ENCODE data around the gene NTRK2. TPM values are rescaled to one million over a fixed set of nuclear protein-coding genes. Genes with fewer than 3 reads are reported as not detected.

Gene NTRK2
- total RNA-seq, 1 experiment from 2014 or later, result not detected

GRCh38 chr9:84716217-84716616, 46.7 kb downstream of the NTRK2 start:
- Histone ChIP-seq H3K4me2 (ENCODE audit: low read length) (no peak overlapping the region), H2AFZ (ENCODE audit: low read depth, low read length, poor library complexity, severe bottlenecking) (no peak overlapping the region), H3K79me2 (ENCODE audit: insufficient read depth, low read length) (no peaks in the 10 kb centered on the region), H3K9ac (ENCODE audit: low read length) (no peak overlapping the region), H3K4me1 (ENCODE audit: control insufficient read depth in 1 of 2, insufficient read depth in 2 of 2, low read length in 2 of 2) (no peaks in the 10 kb centered on the region), H3K9me3 (ENCODE audit: control insufficient read depth in 1 of 2, insufficient read depth in 1 of 2, low read depth in 1 of 2, low read length in 2 of 2) (no peaks in the 10 kb centered on the region), H3K27me3 (ENCODE audit: insufficient read depth, low read length) (peaks cover 22% of the 10 kb centered on the region; the same call in 1 of the 2 replicates), H3K27ac (ENCODE audit: low read depth, low read length) (no peak overlapping the region), H4K20me1 (ENCODE audit: insufficient read depth) (no peaks in the 10 kb centered on the region), H3K36me3 (ENCODE audit: control insufficient read depth in 1 of 2, insufficient read depth in 2 of 2, low read length in 2 of 2) (no peaks in the 10 kb centered on the region), H3K9me2 (ENCODE audit: insufficient read depth) (no peaks in the 10 kb centered on the region), H3K4me3 (replicated peaks in 1 of 2; ENCODE audit: low read depth in 1 of 2, low read length in 2 of 2) (no peak overlapping the region)
- DNase-seq (ENCODE audit: low read depth, low spot score) (no peak), ATAC-seq (no peak)
- POLR2A ChIA-PET, result no interaction called here
- no TSS peak for BruUV-seq (replicated peaks)
- RAD21 ChIA-PET (ENCODE audit: low non-redundant PET in 1 of 2, low total read pairs in 2 of 2, uncharacterized antibody in 2 of 2, unreplicated experiment in 2 of 2), result no interaction called here
- CTCF ChIA-PET, result no interaction called here
- TF ChIP-seq POLR2A (IDR thresholded peaks at IDR 0.05; ENCODE audit: borderline replicate concordance, extremely low read depth, insufficient read depth, insufficient read length), result no peak
- no peak for TF ChIP-seq EZH2 (IDR thresholded peaks at IDR 0.05)
- no peak for TF ChIP-seq YY1 (IDR thresholded peaks at IDR 0.05; ENCODE audit: extremely low read depth, insufficient replicate concordance, low read depth, low read length)
- no peak for TF ChIP-seq POLR2AphosphoS5 (IDR thresholded peaks at IDR 0.05; ENCODE audit: low read depth, low read length)
- TF ChIP-seq MAX (IDR thresholded peaks at IDR 0.05), result no peak
- no peak for TF ChIP-seq SP1 (IDR thresholded peaks at IDR 0.05; ENCODE audit: low read depth)
- TF ChIP-seq CTCF (IDR thresholded peaks at IDR 0.05 in 2 of 3, conservative IDR thresholded peaks at IDR 0.05 in 1 of 3; ENCODE audit: borderline replicate concordance in 1 of 3, insufficient read depth in 1 of 3, low read depth in 2 of 3, low read length in 2 of 3), result no peak
- no peak for TF ChIP-seq JUND (IDR thresholded peaks at IDR 0.05)
- no peak for TF ChIP-seq REST (IDR thresholded peaks at IDR 0.05; ENCODE audit: low read depth)
- TF ChIP-seq RAD21 (IDR thresholded peaks at IDR 0.05; ENCODE audit: low read depth), result no peak
- TF ChIP-seq EGR1 (IDR thresholded peaks at IDR 0.05; ENCODE audit: low read depth), result no peak
- TF ChIP-seq FOSL1 (IDR thresholded peaks at IDR 0.05; ENCODE audit: low read depth), result no peak
- TF ChIP-seq SIN3A (IDR thresholded peaks at IDR 0.05; ENCODE audit: low read depth), result no peak
- TF ChIP-seq ZFX (IDR thresholded peaks at IDR 0.05), result no peak
- no peak for TF ChIP-seq SRF (IDR thresholded peaks at IDR 0.05; ENCODE audit: low read depth)
- TF ChIP-seq ZNF274 (IDR thresholded peaks at IDR 0.05; ENCODE audit: low read depth, low read length), result no peak
- TF ChIP-seq ELF1 (IDR thresholded peaks at IDR 0.05; ENCODE audit: borderline replicate concordance, low read depth), result no peak
- intact Hi-C loops (cut with micrococcal nuclease), result no loop called here

All from HCT116 (cell line).